ENCODE results near the gene SERPINB6.

SERPINB6 gene

GRCh38 chr6:2919886-2920285 lies 51.5 kb downstream of the SERPINB6 start:
- Histone ChIP-seq H3K27ac (ENCODE audit: insufficient read depth in 1 of 2, low read depth in 1 of 2, low read length in 2 of 2, poor library complexity in 1 of 2, severe bottlenecking in 2 of 2) (no peak overlapping the region), H3K4me1 (ENCODE audit: control extremely low read depth in 1 of 4, control insufficient read depth in 4 of 4, insufficient read depth in 4 of 4, low read length in 3 of 4) (peaks cover 0 to 15% (median 8%) of the 10 kb centered on the region in 4 experiments), H3K9me3 (ENCODE audit: control extremely low read depth in 1 of 5, control insufficient read depth in 4 of 5, insufficient read depth in 2 of 5, low read depth in 1 of 5, low read length in 4 of 5) (no peaks in the 10 kb centered on the region), H3K4me3 (ENCODE audit: control insufficient read depth in 1 of 7, extremely low read depth in 1 of 7, insufficient read depth in 4 of 7, low read depth in 2 of 7, low read length in 6 of 7) (no peak overlapping the region), H3K36me3 (ENCODE audit: control insufficient read depth in 4 of 4, insufficient read depth in 4 of 4, low read length in 3 of 4) (no peaks in the 10 kb centered on the region), H3K27me3 (replicated peaks in 2 of 5; ENCODE audit: control insufficient read depth in 4 of 5, insufficient read depth in 5 of 5, low read length in 4 of 5) (no peaks in the 10 kb centered on the region)
- ChIA-PET POLR2A (no interaction called here), CTCF (interaction anchor here (1.4 to 2.3 kb wide), 4 partner anchors 10 to 16 kb away, joined by 5 to 15 read pairs (median 8); no protein-coding TSS in a partner anchor)
- no peak for DNase-seq
- 100% methylated on average over 5 of the region's 6 CpGs for WGBS (ENCODE audit: insufficient coverage)

GRCh38 chr6:2919401-2919800 lies 52.0 kb downstream of the SERPINB6 start:
- 60% methylated on average over 4 of the region's 4 CpGs for WGBS (ENCODE audit: insufficient coverage)
- Histone ChIP-seq H3K27me3 (replicated peaks in 2 of 5; ENCODE audit: control insufficient read depth in 4 of 5, insufficient read depth in 5 of 5, low read length in 4 of 5) (no peaks in the 10 kb centered on the region), H3K4me3 (ENCODE audit: control insufficient read depth in 1 of 7, extremely low read depth in 1 of 7, insufficient read depth in 4 of 7, low read depth in 2 of 7, low read length in 6 of 7) (no peak overlapping the region), H3K4me1 (ENCODE audit: control extremely low read depth in 1 of 4, control insufficient read depth in 4 of 4, insufficient read depth in 4 of 4, low read length in 3 of 4) (peaks cover 0 to 15% (median 8%) of the 10 kb centered on the region in 4 experiments), H3K27ac (ENCODE audit: insufficient read depth in 1 of 2, low read depth in 1 of 2, low read length in 2 of 2, poor library complexity in 1 of 2, severe bottlenecking in 2 of 2) (no peak overlapping the region), H3K9me3 (ENCODE audit: control extremely low read depth in 1 of 5, control insufficient read depth in 4 of 5, insufficient read depth in 2 of 5, low read depth in 1 of 5, low read length in 4 of 5) (no peaks in the 10 kb centered on the region), H3K36me3 (ENCODE audit: control insufficient read depth in 4 of 4, insufficient read depth in 4 of 4, low read length in 3 of 4) (no peaks in the 10 kb centered on the region)
- ChIA-PET POLR2A (no interaction called here), CTCF (interaction anchor here (2.0 to 2.3 kb wide), 3 partner anchors 10 to 16 kb away, joined by 5 to 15 read pairs (median 11); no protein-coding TSS in a partner anchor)
- DNase-seq, result no peak

GRCh38 chr6:2918936-2919335 lies 52.4 kb downstream of the SERPINB6 start:
- 85% methylated on average over 4 of the region's 4 CpGs for WGBS (ENCODE audit: insufficient coverage)
- H3K27ac ChIP-seq (ENCODE audit: insufficient read depth in 1 of 2, low read depth in 1 of 2, low read length in 2 of 2, poor library complexity in 1 of 2, severe bottlenecking in 2 of 2), result no peak overlapping the region
- H3K36me3 ChIP-seq (ENCODE audit: control insufficient read depth in 4 of 4, insufficient read depth in 4 of 4, low read length in 3 of 4), result no peaks in the 10 kb centered on the region
- ChIA-PET POLR2A (no interaction called here), CTCF (interaction anchor here (2.1 kb wide), 1 partner anchor 17 kb away, joined by 5 read pairs; no protein-coding TSS in a partner anchor)
- no peaks in the 10 kb centered on the region for H3K9me3 ChIP-seq (ENCODE audit: control extremely low read depth in 1 of 5, control insufficient read depth in 4 of 5, insufficient read depth in 2 of 5, low read depth in 1 of 5, low read length in 4 of 5)
- H3K27me3 ChIP-seq (replicated peaks in 2 of 5; ENCODE audit: control insufficient read depth in 4 of 5, insufficient read depth in 5 of 5, low read length in 4 of 5), result no peaks in the 10 kb centered on the region
- no peak for DNase-seq
- peaks cover 0 to 15% (median 8%) of the 10 kb centered on the region in 4 experiments for H3K4me1 ChIP-seq (ENCODE audit: control extremely low read depth in 1 of 4, control insufficient read depth in 4 of 4, insufficient read depth in 4 of 4, low read length in 3 of 4)
- no peak overlapping the region for H3K4me3 ChIP-seq (ENCODE audit: control insufficient read depth in 1 of 7, extremely low read depth in 1 of 7, insufficient read depth in 4 of 7, low read depth in 2 of 7, low read length in 6 of 7)

- POLR2A ChIA-PET, result no interaction called here
- WGBS (ENCODE audit: insufficient coverage), result 97% methylated on average over 11 of the region's 14 CpGs
- CTCF ChIA-PET, result interaction anchor here (5.5 kb wide), 1 partner anchor 13 kb away, joined by 31 read pairs; no protein-coding TSS in a partner anchor
- Histone ChIP-seq H3K4me1 (ENCODE audit: control extremely low read depth in 1 of 4, control insufficient read depth in 4 of 4, insufficient read depth in 4 of 4, low read length in 3 of 4) (peaks cover 0 to 15% (median 8%) of the 10 kb centered on the region in 4 experiments), H3K27ac (ENCODE audit: insufficient read depth in 1 of 2, low read depth in 1 of 2, low read length in 2 of 2, poor library complexity in 1 of 2, severe bottlenecking in 2 of 2) (no peak overlapping the region), H3K36me3 (ENCODE audit: control insufficient read depth in 4 of 4, insufficient read depth in 4 of 4, low read length in 3 of 4) (no peaks in the 10 kb centered on the region), H3K27me3 (replicated peaks in 2 of 5; ENCODE audit: control insufficient read depth in 4 of 5, insufficient read depth in 5 of 5, low read length in 4 of 5) (no peaks in the 10 kb centered on the region), H3K4me3 (ENCODE audit: control insufficient read depth in 1 of 7, extremely low read depth in 1 of 7, insufficient read depth in 4 of 7, low read depth in 2 of 7, low read length in 6 of 7) (no peak overlapping the region), H3K9me3 (ENCODE audit: control extremely low read depth in 1 of 5, control insufficient read depth in 4 of 5, insufficient read depth in 2 of 5, low read depth in 1 of 5, low read length in 4 of 5) (no peaks in the 10 kb centered on the region)
- DNase-seq, result no peak
Observed at GRCh38 chr6:2917801-2918445, 53.4 kb downstream of the SERPINB6 start.

- no peaks in the 10 kb centered on the region for H3K9me3 ChIP-seq (ENCODE audit: control extremely low read depth in 1 of 5, control insufficient read depth in 4 of 5, insufficient read depth in 2 of 5, low read depth in 1 of 5, low read length in 4 of 5)
- POLR2A ChIA-PET, result no interaction called here
- H3K27ac ChIP-seq (ENCODE audit: insufficient read depth in 1 of 2, low read depth in 1 of 2, low read length in 2 of 2, poor library complexity in 1 of 2, severe bottlenecking in 2 of 2), result no peak overlapping the region
- WGBS (ENCODE audit: insufficient coverage), result 93% methylated on average over 4 of the region's 4 CpGs
- H3K36me3 ChIP-seq (ENCODE audit: control insufficient read depth in 4 of 4, insufficient read depth in 4 of 4, low read length in 3 of 4), result no peaks in the 10 kb centered on the region
- CTCF ChIA-PET, result interaction anchor here (5.5 kb wide), 1 partner anchor 14 kb away, joined by 31 read pairs; no protein-coding TSS in a partner anchor
- DNase-seq, result no peak
- H3K4me3 ChIP-seq (ENCODE audit: control insufficient read depth in 1 of 7, extremely low read depth in 1 of 7, insufficient read depth in 4 of 7, low read depth in 2 of 7, low read length in 6 of 7), result no peak overlapping the region
- no peaks in the 10 kb centered on the region for H3K27me3 ChIP-seq (replicated peaks in 2 of 5; ENCODE audit: control insufficient read depth in 4 of 5, insufficient read depth in 5 of 5, low read length in 4 of 5)
- H3K4me1 ChIP-seq (ENCODE audit: control extremely low read depth in 1 of 4, control insufficient read depth in 4 of 4, insufficient read depth in 4 of 4, low read length in 3 of 4), result peaks cover 0 to 15% (median 8%) of the 10 kb centered on the region in 4 experiments
Observed at GRCh38 chr6:2917065-2917464, 54.3 kb downstream of the SERPINB6 start.

GRCh38 chr6:2916158-2916925 lies 55.0 kb downstream of the SERPINB6 start:
- H3K27ac ChIP-seq (ENCODE audit: insufficient read depth in 1 of 2, low read depth in 1 of 2, low read length in 2 of 2, poor library complexity in 1 of 2, severe bottlenecking in 2 of 2), result no peak overlapping the region
- ChIA-PET POLR2A (interaction anchor here (0.6 kb wide), 1 partner anchor 18 kb away, joined by 3 read pairs; no protein-coding TSS in a partner anchor), CTCF (interaction anchor here (1.3 to 5.5 kb wide), 2 partner anchors 15 to 76 kb away, joined by 4 to 31 read pairs; partner anchors contain the start of gene SERPINB1)
- WGBS (ENCODE audit: insufficient coverage), result no CpG with 5 or more reads among the region's 3 CpGs
- H3K4me1 ChIP-seq (ENCODE audit: control extremely low read depth in 1 of 4, control insufficient read depth in 4 of 4, insufficient read depth in 4 of 4, low read length in 3 of 4), result peaks cover 0 to 16% (median 8%) of the 10 kb centered on the region in 4 experiments
- no peak overlapping the region for H3K4me3 ChIP-seq (ENCODE audit: control insufficient read depth in 1 of 7, extremely low read depth in 1 of 7, insufficient read depth in 4 of 7, low read depth in 2 of 7, low read length in 6 of 7)
- H3K9me3 ChIP-seq (ENCODE audit: control extremely low read depth in 1 of 5, control insufficient read depth in 4 of 5, insufficient read depth in 2 of 5, low read depth in 1 of 5, low read length in 4 of 5), result no peaks in the 10 kb centered on the region
- H3K36me3 ChIP-seq (ENCODE audit: control insufficient read depth in 4 of 4, insufficient read depth in 4 of 4, low read length in 3 of 4), result no peaks in the 10 kb centered on the region
- no peaks in the 10 kb centered on the region for H3K27me3 ChIP-seq (replicated peaks in 2 of 5; ENCODE audit: control insufficient read depth in 4 of 5, insufficient read depth in 5 of 5, low read length in 4 of 5)
- no peak for DNase-seq

Data from common myeloid progenitor, CD34-positive (primary cell).